Measurements from ENCODE around the gene PYGL.

DNA sequence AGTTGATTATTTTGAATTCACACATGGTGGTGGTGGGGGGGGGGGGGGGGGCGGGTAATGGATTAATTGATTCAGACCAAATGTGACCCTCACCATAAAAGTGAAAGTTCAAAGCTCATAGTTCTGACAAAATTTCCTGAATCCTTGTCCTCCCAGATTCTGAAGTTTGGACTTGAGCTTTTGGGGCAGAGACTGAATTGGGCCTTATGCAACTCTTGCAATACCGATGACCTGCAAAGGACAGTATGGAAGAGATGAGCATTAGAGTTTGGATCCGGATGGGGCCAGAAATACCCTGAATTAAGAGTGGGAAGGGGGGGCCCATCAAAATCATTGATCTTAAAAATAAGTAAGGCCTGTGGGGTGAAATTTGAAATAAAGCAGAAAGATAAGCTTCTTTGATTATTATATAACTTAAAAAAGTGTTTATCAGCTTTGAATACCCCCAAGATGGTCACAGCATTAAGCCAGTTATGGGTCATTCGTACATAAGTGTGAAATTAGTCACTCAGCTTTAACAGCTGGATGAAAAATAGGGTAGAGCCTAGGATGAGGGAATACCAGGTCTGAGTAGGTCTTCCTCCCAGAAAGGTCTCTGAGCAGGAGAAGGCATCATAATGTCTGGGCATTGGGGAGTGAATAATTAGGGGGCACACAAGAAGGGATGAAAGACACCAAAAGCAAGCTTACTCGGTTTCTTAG, 2.1 kb upstream of the PYGL start:
- TF ChIP-seq, protein P1, sequence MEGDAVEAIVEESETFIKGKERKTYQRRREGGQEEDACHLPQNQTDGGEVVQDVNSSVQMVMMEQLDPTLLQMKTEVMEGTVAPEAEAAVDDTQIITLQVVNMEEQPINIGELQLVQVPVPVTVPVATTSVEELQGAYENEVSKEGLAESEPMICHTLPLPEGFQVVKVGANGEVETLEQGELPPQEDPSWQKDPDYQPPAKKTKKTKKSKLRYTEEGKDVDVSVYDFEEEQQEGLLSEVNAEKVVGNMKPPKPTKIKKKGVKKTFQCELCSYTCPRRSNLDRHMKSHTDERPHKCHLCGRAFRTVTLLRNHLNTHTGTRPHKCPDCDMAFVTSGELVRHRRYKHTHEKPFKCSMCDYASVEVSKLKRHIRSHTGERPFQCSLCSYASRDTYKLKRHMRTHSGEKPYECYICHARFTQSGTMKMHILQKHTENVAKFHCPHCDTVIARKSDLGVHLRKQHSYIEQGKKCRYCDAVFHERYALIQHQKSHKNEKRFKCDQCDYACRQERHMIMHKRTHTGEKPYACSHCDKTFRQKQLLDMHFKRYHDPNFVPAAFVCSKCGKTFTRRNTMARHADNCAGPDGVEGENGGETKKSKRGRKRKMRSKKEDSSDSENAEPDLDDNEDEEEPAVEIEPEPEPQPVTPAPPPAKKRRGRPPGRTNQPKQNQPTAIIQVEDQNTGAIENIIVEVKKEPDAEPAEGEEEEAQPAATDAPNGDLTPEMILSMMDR (IDR thresholded peaks at IDR 0.05), result no peak
- TF ChIP-seq ZFX (IDR thresholded peaks at IDR 0.05; ENCODE audit: borderline replicate concordance), result no peak
